GM19467 (cell line): ENCODE results near the gene PRAC1.
"Not testable (repeated sequence)": the region's sequence is repeated elsewhere in the genome, so short reads cannot be mapped to it uniquely, and the experiment has no call there.

Source experiments
- ATAC-seq: cut with Tn5 transposase; IDR thresholded peaks from one replicate; pipeline ENCODE4 v1.9.1; 2021; ENCODE audit warnings: mild to moderate bottlenecking, moderate library complexity; ENCODE audit not compliant: unreplicated experiment

Gene PRAC1

DNA sequence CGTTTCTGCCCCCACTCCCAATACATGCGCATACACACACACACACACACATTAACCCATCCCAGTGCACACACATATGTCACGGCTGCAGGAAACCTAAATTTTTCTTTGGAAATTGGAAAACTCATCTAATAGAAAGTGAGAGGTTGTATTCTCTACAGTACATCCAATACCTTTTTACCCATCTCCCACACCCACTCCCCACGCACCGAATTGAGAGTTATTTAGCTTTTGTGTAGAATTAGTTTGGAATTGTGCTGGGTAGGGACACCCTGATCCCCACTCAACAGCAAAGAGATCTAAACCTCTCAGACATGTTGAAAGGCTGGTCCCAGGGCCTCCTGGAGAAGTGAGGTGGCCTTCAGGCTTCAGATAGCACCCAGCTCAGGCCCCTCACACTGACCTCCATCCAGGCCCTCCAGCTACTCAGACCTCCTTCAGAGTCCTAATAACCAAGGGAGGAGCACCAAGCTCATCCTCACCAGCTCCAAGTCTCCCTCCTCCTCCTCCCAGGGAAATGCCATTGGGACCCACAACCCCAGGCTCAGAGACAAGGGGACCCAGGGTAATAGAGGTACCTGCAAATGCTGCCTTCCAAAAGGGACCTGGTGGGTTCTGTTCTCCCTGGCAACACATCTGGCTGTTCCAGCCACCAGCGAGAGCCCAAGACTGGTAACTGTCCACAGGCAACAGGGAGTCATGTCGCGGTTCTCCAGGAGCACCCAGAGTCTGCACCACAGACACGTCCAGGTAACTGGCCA is 5.3 kb upstream of the PRAC1 start:
- no peak for ATAC-seq

DNA sequence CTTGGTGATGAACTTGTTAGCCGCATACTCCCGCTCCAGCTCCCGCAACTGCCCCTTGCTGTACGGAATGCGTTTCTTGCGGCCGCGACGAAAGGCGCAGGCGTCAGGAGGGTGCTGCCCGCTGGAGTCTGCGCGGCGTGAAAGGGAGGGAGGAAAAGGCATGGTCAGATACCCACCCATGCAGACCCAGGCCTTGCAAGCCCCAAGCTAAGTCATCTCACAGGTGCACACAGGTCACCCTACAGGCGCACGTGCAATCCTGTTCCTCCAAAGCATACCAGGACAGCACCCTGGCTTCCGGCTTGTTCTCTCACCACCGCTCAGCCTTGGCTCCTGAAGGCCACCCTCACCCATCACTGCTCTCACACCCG is 4.6 kb upstream of the PRAC1 start:
- no peak for ATAC-seq

GRCh38 chr17:48726114-48726915 is 4.0 kb upstream of the PRAC1 start:
- ATAC-seq, result no peak

DNA sequence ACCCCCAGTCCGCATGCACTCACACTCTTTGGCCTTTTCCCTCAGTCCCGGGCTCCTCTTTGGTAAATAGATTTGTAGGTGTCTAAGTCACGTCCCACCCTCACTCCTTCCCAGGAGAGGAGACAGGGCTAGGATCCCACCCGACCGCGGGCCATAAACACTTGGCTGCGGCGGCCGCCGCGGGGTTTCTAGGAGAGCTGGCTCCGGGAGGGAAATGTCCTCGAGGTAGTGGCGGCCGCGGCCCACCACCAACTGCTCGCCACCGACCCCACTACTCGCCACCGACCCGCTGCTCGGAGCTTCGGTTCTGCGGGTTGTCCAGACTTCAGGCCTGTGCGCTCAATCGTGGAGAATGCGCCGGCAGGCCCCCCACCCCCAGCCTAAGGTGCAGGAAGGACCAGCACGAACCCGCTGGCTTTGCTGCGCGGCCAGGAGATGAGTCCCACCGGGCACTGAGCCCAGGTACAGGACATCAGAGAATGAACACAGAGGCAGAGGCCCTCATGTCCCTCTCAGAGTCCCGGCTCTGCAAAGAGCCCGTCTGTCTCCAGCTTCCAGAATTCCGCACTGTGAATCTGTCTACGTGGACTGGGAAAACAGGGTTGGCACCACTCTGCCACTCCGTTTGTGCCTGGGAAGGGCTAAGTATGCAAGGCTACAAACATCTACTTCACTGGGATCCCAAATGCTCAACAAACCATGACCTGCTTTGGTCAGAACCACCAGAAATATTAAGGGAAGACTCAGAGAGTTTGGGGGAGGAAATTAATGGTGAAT is 3.2 kb upstream of the PRAC1 start:
- no peak for ATAC-seq

GRCh38 chr17:48725004-48725287 is 2.6 kb upstream of the PRAC1 start:
- no peak for ATAC-seq

- ATAC-seq, result no peak
These were observed 2.1 kb upstream of the PRAC1 start for GRCh38 chr17:48724251-48725003.

- ATAC-seq, result no peak
These were observed 1.3 kb upstream of the PRAC1 start for GRCh38 chr17:48723423-48724250.

- ATAC-seq, result no peak
These were observed 651 bp upstream of the PRAC1 start, which contains the start of gene PRAC2 for GRCh38 chr17:48722915-48723422. PRAC2 (plus strand) TSS chr17:48723185; CDS start chr17:48724411, 1,226 bp downstream.

DNA sequence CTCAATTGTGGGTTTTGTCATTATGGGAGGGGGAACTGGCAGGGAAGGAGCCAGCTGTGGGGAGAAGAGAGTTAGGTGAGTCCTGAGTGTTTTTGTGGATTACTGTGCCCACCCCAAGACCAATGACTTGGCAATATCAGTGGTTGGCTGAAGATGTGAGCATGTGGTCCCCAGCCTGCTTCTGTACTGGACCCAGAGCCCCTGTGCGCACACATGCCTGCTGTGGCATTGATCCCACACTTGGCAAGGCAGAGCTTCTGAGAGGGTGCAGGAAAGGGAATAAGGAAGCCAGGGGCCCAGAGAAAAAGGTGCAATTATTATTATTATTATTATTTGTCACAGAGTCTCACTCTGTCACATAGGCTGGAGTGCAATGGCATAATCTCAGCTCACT is 1.3 kb downstream of the PRAC1 start:
- no peak for ATAC-seq

DNA sequence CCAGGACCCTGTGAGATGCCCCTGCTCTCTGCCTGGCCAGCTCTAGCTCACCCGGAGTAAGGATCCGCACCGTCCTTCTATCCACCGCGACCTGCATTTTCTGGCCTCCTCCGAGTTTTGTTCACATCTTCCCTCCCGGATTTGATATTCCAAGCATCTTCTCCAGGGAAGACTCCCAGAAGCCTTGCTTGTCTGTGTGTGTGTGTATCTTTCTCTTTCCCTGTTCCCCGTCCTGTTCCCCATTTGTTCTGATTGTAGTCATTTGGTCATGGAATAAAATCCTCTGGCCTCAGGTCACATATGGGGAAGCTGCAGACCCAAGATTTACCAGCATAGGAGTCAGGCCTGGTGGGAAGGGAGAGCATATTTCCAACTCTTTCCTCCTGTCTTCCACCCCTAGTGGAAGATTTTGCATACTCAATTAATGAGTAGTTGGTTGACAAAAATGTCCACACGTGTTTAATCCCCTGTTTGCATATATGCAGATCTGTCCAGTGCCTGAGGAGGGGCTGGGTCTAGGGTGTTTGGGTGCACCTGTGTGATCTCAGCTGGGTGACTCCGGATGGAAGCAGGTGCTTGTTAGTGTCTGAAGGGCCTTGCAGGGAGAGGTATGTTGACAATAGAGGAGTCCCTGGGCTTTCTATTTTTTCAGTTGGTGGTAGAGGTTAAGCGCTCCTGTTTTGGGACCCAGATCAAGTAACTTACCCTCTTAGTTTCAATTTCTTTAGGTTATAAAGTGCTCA is 1.9 kb downstream of the PRAC1 start:
- ATAC-seq, result no peak

DNA sequence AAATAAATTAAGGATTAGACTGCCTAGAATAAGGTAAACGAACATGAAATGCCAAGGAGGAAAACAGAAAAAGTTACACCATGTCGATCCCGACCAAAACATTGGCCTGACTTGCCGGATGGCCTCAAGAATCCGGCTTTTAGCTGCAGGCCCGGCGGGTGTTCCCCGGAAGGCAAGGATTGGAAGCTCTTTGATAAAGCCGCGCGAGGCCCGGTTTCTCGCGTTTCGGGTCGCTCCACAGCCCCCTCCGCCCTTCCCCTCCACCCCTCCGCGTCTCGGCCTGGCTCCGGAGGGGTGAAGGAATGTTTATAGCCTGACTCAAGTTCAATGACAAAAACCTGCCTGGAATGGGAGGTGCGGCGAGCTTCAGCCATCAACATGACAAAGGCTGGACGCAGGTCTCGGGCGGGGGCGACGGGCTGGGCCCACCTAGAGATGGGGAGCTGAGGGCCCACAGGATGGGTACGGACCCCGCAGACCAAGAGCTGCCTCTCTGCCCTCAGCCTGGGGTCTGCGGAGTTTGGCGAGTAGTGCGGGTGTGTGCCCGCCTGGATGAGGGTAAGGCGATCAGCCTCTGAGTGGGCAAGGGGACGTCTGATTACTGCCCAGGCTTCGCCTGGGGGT is 2.6 kb downstream of the PRAC1 start:
- ATAC-seq, result no peak

DNA sequence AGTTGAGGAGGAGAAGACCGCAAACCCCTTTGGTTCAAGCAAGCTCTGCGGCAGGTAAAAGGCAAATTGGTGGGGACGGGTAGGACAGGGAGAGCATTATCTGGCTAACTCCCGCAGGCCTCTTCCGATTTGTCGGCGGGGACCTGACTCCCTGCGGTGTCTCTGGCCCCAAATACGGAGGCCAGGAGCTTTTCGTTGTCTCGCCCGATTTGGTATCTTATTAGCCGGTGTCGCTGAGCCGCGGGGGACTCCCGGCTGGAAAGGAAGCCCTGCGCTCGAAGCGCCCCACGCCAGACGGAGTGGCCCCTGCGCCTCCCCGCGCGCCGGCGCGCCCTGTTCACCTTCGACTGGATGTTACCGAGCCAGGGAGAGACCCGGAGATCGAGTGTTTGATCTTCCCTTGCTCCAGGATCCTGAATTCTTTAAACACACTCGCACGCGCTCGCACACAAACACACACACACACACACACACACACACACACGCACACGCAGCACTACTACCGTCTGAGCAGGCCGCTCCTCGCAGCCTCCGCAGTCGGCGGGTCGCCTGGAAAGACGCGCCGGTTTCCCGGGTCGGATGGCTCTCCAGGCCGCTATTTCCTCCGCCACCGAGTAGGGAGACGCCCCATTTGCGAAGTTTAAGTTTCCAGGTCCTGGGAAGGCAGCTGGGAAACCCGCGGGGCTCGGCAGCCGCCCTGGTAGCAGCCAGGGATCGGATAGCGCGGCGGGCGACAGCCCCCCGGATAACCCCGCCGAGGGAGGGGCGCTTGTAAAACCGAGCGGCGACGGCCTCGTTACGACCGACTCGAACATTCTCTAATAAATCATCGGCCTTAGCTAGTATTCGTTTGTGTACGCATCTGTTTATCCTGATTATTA is 3.3 kb downstream of the PRAC1 start:
- ATAC-seq, result no peak

DNA sequence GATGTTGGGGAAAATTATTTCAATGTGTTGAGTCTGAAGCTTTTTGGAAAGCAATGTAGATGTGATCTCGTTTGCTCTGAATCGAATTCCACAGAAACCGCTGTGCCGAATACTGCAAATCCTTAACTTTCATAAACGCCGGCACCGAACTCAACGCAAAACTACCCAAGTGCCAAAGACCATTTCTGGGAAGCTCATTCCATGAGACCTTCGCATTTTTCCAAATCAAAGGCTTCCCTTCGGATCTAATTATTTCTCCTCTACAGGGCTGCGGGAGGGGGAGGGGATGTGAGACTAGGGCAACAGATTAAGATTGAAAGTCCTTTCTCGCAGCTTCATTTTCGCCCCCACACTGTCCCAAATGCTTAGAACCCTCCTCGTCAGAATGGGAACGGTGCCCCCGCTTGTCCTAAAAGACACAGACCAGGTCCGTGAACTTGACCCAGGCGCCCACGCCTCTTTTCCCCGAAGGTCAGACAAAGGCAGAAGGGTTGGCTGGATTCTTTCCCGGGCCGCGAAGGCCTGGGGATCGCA is 4.0 kb downstream of the PRAC1 start:
- no peak for ATAC-seq

DNA sequence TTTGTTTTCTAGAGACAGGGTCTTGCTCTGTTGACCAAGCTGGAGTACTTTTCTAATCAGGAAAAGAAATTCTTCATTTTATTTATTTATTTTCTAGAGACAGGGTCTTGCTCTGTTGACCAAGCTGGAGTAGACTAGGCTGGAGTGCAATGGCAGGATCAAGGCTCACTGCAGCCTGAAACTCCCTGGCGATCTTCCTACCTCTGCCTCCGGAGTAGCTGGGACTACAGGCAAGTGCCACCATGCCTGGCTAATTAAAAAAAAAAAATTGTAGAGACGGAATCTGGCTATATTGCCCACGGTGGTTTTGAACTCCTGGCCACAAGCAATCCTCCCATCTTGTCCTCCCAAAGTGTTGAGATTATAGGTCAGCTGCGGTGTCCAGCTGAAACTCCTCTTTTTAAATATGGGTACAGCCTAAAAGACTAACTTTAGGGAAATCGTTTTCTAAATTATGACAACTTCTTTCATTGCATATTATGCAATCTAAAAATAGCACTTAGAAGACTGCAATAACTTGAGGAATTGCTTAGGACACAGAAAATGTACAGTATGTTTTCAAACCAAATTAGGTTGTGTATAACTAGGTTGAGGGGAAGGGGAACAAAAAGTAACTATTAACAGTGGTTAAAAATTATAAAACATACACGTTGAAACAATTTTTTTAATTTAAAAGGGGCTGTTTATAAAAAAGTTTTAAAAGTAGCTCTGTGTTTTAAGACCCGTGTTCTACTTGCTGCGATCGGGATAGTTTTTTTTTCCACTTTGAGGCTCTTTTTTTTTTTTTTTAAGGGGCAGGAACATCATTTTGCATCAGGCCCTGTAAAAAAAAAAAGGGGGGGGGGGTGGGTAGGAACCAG is 4.7 kb downstream of the PRAC1 start:
- ATAC-seq, result no peak

- not testable (repeated sequence) for ATAC-seq
These were observed 5.8 kb downstream of the PRAC1 start for GRCh38 chr17:48716549-48716948.

- no peak for ATAC-seq
These were observed 6.6 kb downstream of the PRAC1 start for GRCh38 chr17:48715496-48716399.
